A549 (cell line): ENCODE data around the gene IGF1.

Source experiments
- CHD2 ChIP-seq: fragments of 150-350 bp; IDR thresholded peaks from 2 replicates; pipeline ENCODE4 v1.6.1; 2014; ENCODE audit warnings: low read length; ENCODE audit not compliant: partially characterized antibody
- EP300 ChIP-seq, 2 experiments: fragments of >200 bp; sonication (Bioruptor Twin); formaldehyde crosslinking; IDR thresholded peaks; 2 replicates in 1 of 2; 3 replicates in 1 of 2; pipeline ENCODE4 v1.6.1; 2016 to 2017
- GATA3 ChIP-seq: IDR thresholded peaks from 2 replicates; pipeline ENCODE4 v1.6.1; 2012; ENCODE audit warnings: borderline replicate concordance
- HDAC2 ChIP-seq: fragments of 200-600 bp; sonication (generic); IDR thresholded peaks from 2 replicates; pipeline ENCODE4 v1.6.1; 2016
- JUNB ChIP-seq: fragments of >200 bp; sonication (Bioruptor Twin); formaldehyde crosslinking; IDR thresholded peaks from 2 replicates; pipeline ENCODE4 v1.6.1; 2016
- MYC ChIP-seq: IDR thresholded peaks from 2 replicates; pipeline ENCODE4 v1.6.1; 2012; ENCODE audit warnings: mild to moderate bottlenecking, inconsistent platforms, low read length, improper control_type of control experiment, borderline replicate concordance
- NPAS2 ChIP-seq: fragments of 250-450 bp; sonication (Bioruptor Pico); IDR thresholded peaks from 2 replicates; pipeline ENCODE4 v1.8.0; 2022; ENCODE audit warnings: mild to moderate bottlenecking, moderate library complexity, borderline replicate concordance
- RFX5 ChIP-seq: fragments of 450-650 bp; IDR thresholded peaks from 2 replicates; pipeline ENCODE4 v1.7.1; 2014; ENCODE audit warnings: antibody characterized with exemption, mild to moderate bottlenecking, moderate library complexity
- SMC3 ChIP-seq: fragments of >200 bp; sonication (Bioruptor Twin); formaldehyde crosslinking; IDR thresholded peaks from 3 replicates; pipeline ENCODE4 v1.6.1; 2018; ENCODE audit warnings: inconsistent platforms
- TF ChIP-seq, protein P1 (sequence below): fragments of 450-650 bp; IDR thresholded peaks from 2 replicates; pipeline ENCODE4 v1.6.1; 2014; ENCODE audit warnings: antibody characterized with exemption
- TF ChIP-seq, protein P2 (sequence below): fragments of >200 bp; sonication (Bioruptor Twin); formaldehyde crosslinking; IDR thresholded peaks from 3 replicates; pipeline ENCODE4 v1.5.1; 2016
- TF ChIP-seq, protein P3 (sequence below): fragments of 250-450 bp; sonication (Bioruptor Pico); IDR thresholded peaks from 2 replicates; pipeline ENCODE4 v1.5.0; 2021; ENCODE audit warnings: mild to moderate bottlenecking, moderate library complexity, borderline replicate concordance
- TF ChIP-seq, protein P4 (sequence below): IDR thresholded peaks from 2 replicates; pipeline ENCODE4 v1.6.1; 2012

DNA sequence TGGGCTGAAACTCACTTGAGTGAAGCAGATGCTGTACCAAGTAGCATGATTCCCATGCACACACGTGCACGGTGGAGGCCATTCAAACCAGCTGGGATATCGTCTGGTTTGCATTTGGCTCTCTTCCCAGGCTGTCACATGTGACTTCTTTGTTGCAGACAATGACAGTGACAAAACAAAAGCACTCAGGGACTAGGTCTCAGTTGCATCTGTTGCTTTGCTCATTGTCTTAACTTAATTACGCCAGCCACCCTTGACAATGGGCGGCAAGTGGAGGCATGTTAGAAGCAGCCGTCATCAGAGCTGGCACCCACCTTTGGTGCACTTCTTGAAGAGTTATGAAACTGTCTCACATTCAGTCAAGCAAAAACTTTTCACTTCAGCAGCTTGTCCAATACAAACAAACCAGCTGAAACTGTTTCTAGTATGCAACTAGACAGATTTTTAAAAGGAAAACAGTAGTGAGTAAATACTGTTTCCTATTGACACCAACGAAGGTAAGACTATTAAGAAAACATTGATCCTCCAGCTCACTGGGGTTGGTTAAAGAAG, 74.3 kb downstream of the IGF1 start:
- TF ChIP-seq HDAC2, result no peak
- TF ChIP-seq, protein P1, sequence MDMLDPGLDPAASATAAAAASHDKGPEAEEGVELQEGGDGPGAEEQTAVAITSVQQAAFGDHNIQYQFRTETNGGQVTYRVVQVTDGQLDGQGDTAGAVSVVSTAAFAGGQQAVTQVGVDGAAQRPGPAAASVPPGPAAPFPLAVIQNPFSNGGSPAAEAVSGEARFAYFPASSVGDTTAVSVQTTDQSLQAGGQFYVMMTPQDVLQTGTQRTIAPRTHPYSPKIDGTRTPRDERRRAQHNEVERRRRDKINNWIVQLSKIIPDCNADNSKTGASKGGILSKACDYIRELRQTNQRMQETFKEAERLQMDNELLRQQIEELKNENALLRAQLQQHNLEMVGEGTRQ, result no peak
- TF ChIP-seq GATA3, result no peak
- TF ChIP-seq, protein P2, sequence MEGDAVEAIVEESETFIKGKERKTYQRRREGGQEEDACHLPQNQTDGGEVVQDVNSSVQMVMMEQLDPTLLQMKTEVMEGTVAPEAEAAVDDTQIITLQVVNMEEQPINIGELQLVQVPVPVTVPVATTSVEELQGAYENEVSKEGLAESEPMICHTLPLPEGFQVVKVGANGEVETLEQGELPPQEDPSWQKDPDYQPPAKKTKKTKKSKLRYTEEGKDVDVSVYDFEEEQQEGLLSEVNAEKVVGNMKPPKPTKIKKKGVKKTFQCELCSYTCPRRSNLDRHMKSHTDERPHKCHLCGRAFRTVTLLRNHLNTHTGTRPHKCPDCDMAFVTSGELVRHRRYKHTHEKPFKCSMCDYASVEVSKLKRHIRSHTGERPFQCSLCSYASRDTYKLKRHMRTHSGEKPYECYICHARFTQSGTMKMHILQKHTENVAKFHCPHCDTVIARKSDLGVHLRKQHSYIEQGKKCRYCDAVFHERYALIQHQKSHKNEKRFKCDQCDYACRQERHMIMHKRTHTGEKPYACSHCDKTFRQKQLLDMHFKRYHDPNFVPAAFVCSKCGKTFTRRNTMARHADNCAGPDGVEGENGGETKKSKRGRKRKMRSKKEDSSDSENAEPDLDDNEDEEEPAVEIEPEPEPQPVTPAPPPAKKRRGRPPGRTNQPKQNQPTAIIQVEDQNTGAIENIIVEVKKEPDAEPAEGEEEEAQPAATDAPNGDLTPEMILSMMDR, result no peak
- no peak for TF ChIP-seq JUNB
- TF ChIP-seq NPAS2, result no peak
- TF ChIP-seq SMC3, result no peak
- TF ChIP-seq MYC, result no peak
- TF ChIP-seq CHD2, result no peak
- TF ChIP-seq, protein P3, sequence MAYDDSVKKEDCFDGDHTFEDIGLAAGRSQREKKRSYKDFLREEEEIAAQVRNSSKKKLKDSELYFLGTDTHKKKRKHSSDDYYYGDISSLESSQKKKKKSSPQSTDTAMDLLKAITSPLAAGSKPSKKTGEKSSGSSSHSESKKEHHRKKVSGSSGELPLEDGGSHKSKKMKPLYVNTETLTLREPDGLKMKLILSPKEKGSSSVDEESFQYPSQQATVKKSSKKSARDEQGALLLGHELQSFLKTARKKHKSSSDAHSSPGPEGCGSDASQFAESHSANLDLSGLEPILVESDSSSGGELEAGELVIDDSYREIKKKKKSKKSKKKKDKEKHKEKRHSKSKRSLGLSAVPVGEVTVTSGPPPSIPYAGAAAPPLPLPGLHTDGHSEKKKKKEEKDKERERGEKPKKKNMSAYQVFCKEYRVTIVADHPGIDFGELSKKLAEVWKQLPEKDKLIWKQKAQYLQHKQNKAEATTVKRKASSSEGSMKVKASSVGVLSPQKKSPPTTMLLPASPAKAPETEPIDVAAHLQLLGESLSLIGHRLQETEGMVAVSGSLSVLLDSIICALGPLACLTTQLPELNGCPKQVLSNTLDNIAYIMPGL (CRISPR knock-in tag), result no peak
- TF ChIP-seq, protein P4, sequence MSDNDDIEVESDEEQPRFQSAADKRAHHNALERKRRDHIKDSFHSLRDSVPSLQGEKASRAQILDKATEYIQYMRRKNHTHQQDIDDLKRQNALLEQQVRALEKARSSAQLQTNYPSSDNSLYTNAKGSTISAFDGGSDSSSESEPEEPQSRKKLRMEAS, result no peak
- no peak for TF ChIP-seq RFX5
- TF ChIP-seq EP300 (IDR thresholded peaks at IDR 0.05), result no peak
